AG08395 (cell line): ENCODE data around the gene GOLGA8Q.
"Not testable (repeated sequence)": the region's sequence is repeated elsewhere in the genome, so short reads cannot be mapped to it uniquely, and the experiment has no call there.

Experiments used
- DNase-seq: peaks from one replicate; pipeline ENCODE4 v3.0.0; 2012; ENCODE audit warnings: mixed read lengths, low spot score

GOLGA8Q gene

DNA sequence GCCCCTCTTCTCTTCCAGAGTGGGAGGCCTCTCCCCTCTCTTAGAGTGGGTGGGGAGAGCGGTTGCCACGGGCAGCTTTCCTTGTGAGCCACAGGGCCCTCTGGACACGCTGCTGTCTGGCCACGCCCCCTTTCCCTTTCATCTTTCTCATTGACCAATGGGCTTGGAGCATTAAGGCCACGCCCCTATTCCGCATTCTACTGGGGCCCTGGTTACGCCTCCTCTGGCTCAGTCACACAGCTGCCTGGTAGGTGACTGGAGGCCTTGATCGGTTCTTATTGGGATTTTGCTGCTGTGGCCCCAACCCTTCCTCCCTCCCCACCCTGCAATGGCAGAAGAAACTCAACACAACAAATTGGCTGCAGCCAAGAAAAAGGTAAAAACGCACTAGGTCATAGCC is at the start of gene GOLGA8Q:
GOLGA8Q (plus strand) TSS at position 301 of the 400 bp plus-strand sequence; CDS start at position 329, 28 bp downstream.
- DNase-seq: not testable (repeated sequence)

DNA sequence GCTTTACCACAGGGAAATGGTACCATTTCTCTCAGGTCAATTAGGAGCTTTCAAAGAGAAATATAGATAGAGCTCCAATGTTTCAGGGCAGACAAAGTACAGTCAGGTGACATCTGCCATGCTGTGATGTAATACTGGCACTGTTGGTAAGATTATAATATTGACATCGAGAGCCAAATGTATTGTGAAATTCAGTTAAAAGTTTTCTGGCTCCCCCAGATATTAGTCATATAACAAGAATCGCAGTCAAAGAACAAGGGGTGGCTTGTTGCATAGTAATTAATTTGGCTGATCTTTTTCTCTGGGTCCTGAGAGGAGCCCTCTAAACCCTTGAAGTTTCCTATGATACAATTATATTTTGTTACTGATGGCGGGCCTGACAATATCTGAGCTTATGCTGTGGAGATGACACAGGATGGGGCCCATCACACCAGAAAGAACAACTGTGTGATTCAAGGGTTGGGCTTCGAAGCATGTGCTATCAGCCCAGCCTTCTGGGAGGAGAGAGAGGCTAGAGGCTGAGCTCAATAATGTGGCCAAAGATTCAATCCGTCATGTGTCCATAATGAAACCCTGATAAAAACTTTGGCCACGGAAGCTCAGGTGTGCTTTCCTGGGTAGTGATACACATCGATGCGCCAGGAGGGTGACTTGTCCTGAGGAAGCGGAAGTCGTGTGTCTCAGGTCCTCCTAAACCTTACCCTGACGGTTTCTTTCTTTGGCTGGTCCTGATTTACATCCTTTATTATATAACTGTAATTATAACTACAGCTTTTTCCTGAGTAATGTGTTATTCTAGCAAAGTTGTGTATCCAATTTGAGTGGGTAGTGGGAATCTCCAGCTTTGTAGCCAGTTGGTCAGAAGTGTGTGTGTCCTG is 48.7 kb upstream of the GOLGA8Q start:
- DNase-seq: not testable (repeated sequence)

DNA sequence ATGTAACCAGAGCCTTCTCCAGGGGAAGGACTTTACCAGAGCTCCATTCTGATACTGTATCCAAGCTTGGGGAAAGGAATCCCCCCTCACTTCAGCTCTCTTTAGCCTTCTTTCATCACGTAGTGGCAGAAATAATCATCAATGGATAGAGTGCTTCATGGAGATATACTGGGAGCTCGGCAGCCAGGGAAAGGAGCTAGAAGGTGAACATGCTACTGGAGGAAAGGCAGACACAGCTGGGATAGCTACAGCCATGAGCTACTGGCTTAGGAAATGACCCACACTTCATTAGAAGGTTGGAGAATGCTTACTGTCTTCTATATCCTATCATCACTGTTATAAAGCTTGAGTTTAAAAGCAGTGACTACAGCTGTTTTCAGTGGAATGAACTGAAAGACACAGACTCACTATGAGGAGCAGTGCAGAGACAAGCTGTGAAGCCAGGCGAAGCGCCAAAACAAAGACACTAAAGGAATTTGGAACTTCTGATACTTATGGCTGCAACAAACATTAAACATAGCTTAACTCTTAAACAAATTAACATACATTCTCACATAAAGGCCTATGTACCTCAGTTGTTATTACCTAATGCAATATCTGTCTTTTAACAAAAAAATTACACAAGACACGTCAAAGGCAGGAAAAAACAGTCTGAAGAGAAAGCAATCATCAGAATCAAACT is 47.5 kb upstream of the GOLGA8Q start:
- DNase-seq: not testable (repeated sequence)

DNA sequence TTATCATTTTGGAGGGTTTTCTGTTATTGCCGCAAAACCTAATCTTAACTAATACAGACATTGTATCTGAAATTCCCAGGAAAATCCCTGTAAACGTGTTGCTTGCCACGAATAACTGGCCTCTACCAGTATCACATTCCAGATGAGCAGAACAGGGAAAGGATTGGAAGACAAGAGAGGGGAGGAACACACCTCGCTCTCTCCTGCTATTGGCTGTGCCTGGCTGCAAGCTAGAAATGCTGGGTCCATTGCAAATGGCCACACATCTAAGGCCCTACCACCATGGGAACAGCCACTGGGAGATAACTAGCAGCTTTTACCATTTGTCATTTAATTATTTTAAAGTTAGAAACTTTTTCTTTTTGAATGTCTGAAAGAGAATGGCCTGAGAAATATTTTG is 37.3 kb upstream of the GOLGA8Q start:
- DNase-seq: not testable (repeated sequence)

GRCh38 chr15:30523453-30524243 is 28.2 kb upstream of the GOLGA8Q start:
- DNase-seq: not testable (repeated sequence)

DNA sequence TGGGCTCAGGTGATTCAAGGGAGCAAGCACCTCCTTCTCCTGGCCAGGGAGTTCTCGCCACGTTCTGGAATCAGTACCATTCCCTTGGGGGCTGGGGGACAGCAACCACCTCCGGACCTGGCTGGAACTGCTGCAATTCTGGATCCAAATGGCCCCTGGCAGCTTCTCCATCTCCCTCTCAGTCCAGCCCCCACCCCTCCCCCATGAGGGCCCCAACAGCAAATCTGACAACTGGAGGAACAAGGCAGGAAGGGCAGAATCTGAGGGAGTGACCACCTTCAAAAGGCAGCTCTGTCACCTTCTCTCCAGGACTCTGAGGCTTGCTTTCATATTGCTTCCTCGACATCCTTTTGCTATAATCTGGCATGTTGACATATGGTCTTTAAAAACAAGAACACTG is 25.9 kb upstream of the GOLGA8Q start:
- DNase-seq: not testable (repeated sequence)

DNA sequence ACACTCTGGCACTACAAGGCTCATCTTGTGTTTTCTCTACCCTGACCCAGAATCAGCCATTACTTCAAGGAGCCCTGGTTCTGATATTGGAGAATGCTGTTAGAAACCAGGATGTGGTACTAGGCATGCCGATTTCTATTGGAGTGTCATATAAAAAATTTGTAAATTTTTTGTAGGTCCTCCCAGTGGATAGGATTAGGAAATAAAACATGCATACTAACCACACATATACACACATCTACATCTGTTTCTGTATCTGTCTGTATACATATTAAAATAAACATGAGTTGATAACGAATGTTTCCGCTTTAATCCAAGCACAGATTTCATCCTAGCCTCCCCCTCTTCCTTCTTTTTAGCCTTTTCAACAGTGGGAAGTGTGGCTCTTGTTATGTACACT is 22.8 kb upstream of the GOLGA8Q start:
- DNase-seq: not testable (repeated sequence)

- not testable (repeated sequence) for DNase-seq
These were observed 15.1 kb downstream of the GOLGA8Q start for GRCh38 chr15:30566949-30567348.

DNA sequence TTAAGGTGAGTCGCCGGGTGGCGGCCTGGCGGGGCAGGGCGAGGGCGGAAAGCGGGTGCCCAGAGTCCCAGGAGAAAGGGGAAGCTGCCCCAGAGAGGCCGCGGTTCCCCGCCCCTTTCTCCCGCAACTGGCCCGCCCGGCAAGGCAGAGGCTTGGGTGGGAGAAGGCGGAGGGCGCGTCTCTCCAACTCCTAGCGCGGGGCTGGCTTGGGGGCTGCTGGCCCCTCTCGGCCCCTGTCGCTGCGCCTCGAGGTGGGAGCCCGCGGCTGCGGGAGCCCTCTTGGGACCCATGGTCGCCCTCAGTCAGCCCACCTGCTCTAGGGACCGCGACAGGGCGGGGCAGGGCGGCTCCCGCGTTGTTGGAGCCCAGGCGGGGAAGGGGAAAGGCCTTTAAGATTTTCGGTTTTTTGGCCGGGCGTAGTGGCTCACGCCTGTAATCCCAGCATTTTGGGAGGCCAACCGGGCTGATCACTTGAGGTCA is 21.2 kb downstream of the GOLGA8Q start:
- not testable (repeated sequence) for DNase-seq

- DNase-seq: not testable (repeated sequence)
These were observed 27.6 kb downstream of the GOLGA8Q start for GRCh38 chr15:30579394-30579970.

DNA sequence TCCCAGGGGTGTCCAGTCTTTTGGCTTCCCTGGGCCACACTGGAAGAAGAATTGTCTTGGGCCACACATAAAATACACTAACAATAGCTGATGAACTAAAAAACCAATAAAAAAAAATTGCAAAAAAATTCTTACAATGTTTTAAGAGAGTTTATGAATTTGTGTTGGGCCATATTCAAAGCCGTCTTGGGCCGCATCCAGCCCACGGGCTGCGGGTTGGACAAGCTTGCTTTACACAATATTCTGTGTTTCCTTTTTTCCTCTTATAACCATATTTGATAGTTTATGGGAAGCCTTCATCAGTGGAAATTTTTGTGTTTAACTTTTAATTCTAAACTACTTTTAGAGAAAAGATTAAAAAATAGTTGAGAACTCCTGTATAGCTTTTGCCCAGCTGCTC is 28.9 kb downstream of the GOLGA8Q start:
- not testable (repeated sequence) for DNase-seq

- not testable (repeated sequence) for DNase-seq
These were observed 47.1 kb downstream of the GOLGA8Q start for GRCh38 chr15:30598953-30599352.

GRCh38 chr15:30603796-30604195 is 51.9 kb downstream of the GOLGA8Q start, which contains the start of gene GOLGA8H:
Gene GOLGA8H (plus strand): TSS chr15:30604028. CDS start chr15:30604126, 98 bp downstream.
- not testable (repeated sequence) for DNase-seq
